HG02973 (cell line): ENCODE measurements around the gene OTUD3.
"Not testable (repeated sequence)": the region's sequence is repeated elsewhere in the genome, so short reads cannot be mapped to it uniquely, and the experiment has no call there.

ENCODE experiments used
- ATAC-seq: cut with Tn5 transposase; IDR thresholded peaks from one replicate; pipeline ENCODE4 v1.9.1; 2021; ENCODE audit warnings: moderate library complexity; ENCODE audit not compliant: unreplicated experiment

The OTUD3 gene

DNA sequence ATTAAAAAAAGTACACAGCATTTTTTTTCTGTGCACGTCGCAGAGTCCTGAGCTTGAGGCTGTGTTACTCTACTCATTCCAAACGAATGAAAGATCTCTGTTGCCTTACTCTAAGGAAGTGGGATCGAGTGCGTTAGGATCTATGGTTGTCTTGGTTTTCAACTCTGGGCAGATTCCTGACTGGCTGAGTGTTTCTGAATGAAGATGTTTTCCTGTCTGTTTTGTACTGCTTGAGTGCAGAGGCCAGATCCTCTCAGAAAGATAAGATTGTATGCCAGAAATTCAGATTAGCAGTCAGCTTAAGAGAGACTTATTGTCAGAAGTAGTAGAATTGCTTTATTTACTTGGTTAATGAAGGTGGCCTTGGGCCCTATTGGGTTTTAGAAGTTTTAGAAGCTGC is 27.2 kb downstream of the OTUD3 start:
- ATAC-seq = no peak

DNA sequence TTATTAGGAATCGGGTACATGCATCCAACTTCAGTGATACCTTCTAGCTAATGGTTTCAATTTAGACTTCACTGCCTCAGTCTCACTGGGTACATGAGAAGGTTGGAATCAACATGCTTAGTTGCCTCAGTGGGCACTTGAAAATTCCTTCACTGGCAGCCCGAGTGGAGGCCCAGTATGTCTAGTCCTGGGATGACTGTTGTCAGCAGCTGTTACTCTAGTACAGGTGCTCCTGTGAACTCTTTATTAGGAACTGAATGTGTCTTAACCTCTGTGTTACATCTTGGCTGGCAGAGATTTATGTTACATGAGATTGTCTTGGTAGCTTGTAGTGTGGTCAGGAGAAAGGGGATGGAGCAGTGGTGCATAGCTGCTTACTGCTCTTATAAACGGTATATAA is 27.8 kb downstream of the OTUD3 start:
- no peak for ATAC-seq

DNA sequence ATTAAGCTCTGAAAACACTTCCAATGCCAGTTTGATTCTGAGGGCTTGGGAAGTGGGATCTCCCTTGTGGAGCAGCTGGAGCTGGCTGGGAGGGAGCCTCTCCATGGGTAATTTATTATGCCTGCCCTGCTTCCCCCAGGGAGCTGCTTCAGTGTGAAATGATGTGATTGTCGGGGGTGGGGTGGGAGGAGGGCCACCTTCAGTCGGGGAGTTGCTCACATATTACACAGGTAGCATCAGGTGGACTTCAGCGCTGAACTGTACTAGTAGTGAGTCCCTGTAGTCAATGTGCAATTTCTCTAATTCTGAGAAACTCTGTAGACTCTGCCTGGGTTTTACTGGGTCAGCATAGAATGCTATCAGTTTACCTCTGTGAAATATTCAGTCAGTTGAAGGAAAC is 28.5 kb downstream of the OTUD3 start:
- ATAC-seq = no peak

DNA sequence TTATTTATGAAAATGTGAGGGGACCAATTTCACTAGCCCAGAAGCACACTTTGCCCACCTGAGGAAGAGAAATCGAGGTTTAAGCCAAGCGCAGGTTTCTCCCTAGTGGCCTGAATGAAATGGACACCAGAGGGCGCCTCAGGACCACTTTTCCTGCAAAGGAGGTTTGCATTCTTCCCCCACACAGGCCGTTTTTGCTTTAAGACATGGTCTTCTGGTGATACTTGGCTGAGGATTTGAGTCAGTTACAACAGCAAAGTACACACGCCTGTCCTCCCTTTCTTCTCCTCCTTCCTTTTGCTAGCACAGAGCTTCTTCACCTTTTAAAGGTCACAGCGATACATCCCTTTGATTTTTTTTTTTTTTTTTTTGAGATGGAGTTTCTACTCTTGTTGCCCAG is 35.9 kb downstream of the OTUD3 start:
- ATAC-seq = no peak

DNA sequence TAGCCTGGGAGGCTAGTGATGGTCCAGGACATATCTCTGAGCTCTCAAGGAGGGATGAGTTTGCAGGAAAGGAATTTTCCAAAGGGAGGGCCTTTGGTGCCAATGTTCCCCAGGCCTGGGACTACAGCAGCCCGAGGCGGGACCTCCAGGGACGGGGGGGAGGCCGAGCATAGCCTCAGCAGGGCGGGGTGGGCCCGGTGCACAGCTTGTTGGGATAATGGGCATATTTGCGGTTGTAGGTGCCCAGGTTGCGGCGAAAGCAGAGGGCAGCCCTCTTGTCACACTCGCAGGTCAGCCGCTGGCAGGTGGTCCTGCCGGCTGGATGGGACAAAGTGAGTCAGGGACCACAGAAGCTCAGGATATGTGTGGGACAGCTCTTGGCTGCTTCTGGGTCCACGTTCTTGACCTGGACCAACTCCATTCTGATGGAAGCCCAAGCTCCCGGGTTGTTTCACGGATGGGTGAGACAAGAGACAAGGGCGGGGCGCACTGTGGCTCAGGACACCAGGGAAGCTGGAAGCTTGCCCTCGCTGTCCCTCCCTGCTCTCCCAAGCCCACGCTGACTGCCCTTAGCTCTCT is 38.0 kb downstream of the OTUD3 start:
- ATAC-seq = no peak

DNA sequence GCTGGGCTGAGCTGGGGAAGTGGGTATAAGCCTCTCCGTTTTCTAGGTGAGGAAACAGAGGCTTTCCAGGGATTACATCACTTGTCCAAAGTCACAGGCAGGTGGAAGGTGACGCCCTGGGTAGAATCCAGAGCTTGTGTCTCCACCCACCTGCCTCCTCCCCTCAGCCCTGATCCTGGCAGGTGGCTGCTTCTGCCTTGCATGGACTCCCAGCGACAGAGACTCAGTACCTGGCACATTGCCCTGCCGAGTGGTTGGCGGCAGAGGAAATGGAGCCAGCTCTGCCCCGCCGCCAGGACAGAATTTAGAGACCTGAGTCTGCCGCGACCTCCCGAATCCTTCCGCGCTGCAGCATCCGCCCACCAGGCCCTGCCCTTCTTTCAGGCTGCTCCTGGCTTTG is 39.1 kb downstream of the OTUD3 start:
- no peak for ATAC-seq

DNA sequence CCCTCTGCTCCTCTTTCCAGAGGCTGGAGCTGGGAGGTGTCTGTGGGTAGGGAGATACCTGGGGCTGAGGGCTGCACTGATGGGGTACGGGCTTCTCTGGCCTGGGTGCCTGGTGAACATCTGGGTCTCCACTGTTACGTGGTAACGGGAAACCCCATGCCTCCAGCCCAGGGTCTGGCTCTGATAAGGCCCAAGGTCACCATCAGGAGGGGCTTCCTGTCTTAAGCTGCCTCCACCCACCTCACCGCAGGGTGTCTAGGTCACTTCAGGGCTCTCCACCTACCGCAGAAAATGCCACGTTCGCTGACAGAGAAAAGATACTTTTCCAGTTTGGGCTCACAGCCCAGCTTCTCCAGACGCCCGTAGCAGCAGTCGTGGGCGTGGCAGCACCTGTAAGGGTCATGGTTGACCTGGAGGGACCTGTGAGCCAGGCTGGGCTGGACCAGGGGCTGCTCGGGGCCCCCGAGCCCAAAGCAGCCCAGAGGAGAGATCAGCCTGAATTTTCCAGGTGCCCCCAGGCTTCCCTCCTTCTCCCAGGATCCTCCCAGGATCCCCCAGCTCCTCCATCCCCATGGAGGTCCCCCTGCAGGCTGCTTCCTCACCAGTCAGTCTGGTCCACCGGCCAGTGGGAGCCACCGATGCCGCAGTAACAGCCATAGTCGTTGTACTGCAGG is 40.0 kb downstream of the OTUD3 start:
- ATAC-seq = no peak

DNA sequence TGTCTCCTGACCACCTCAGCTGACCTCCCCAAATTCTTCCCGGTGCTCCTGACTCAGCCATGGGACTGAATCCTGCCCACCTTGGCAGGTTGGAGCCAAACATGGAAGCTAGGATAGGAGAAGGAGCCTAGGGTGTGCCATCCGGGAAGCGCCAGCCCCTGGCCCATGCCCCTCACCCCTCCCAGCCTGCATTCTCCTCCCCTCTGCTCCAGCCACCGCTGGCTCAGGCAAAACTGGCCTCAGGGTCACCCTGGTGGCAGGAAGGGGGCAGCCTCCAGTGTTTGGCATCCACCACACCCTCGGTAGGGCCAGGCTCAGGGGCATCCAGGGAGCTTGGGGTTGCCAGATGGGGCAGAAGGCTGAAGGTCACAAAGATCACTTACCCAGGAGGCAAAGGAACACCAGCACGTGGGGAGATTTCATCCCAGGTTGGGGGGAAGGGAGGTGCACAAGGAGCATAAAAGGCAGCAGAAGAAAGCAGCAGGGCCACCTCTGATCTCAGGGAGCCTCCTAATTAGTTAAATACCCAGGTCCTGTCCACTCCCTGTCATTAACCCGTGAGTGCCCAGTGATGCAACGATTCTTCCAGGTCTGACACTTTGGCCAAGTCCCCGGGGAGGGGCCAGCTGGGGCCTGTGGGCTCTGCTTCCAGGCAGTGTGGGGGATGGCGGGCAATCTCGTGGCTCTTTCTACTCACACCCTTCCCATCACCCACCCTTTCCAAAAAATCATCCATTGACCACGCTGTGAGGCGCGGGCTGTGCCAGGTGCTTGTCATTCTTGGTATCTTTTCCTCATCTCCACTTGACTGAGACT is 41.1 kb downstream of the OTUD3 start, which contains the start of gene PLA2G2E:
TSS of gene PLA2G2E (minus strand) at position 481 of the 816 bp plus-strand sequence. CDS start at position 423, 58 bp downstream.
- ATAC-seq = no peak

DNA sequence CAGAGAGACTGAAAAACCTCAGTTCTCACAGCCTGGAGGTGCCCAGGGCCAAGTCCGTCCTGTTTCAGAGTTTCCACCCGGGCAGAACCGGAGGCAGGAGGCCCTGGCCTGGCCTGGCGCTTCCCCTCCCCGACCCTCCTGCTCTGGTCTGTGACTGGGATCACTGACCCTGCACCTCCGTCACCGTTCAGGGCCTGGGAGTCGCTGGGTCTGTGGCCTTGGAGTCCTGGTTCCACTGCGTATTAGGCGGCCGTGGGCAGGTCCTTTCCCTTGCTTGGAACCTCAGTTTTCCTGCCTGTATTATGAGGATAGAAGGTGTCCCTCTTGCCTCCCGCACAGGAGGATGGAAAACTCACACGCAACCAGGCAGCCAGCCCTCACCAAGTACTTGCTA is 41.8 kb downstream of the OTUD3 start:
- ATAC-seq = no peak

DNA sequence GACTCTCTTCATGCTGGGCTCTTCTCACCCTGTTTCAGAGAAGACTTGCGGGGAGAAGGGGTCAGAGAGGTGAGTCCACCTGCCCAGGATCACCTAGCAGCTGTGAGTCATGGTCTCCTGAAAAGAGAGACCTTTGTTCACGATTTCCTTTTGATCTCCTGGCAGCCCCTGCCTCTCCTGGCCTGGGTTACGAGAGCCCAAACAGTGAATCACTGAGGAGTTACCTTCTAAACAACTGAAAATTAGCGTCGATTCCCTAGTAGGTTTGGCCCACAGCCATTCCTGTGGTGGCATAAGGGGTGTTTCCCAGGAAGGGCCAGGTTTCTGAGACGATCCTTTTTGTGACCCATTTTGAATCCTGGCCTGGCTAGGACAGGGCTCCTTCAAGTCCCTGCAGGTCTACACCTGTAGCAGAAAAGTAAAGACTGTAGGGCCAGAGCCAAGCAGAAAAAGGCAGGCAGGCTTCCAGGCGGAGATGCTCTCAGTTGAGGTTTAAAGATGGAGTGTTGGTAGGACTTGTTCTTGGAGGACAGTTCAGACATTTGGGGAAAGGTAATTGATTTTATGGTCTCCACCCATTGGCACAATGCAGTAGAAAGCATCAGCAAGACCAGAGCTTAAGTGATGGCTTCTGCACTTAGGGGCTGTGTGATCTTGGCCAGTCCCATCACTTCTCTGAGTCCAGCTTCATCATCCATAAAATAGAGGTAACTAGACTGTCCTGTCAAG is 43.3 kb downstream of the OTUD3 start:
- no peak for ATAC-seq

DNA sequence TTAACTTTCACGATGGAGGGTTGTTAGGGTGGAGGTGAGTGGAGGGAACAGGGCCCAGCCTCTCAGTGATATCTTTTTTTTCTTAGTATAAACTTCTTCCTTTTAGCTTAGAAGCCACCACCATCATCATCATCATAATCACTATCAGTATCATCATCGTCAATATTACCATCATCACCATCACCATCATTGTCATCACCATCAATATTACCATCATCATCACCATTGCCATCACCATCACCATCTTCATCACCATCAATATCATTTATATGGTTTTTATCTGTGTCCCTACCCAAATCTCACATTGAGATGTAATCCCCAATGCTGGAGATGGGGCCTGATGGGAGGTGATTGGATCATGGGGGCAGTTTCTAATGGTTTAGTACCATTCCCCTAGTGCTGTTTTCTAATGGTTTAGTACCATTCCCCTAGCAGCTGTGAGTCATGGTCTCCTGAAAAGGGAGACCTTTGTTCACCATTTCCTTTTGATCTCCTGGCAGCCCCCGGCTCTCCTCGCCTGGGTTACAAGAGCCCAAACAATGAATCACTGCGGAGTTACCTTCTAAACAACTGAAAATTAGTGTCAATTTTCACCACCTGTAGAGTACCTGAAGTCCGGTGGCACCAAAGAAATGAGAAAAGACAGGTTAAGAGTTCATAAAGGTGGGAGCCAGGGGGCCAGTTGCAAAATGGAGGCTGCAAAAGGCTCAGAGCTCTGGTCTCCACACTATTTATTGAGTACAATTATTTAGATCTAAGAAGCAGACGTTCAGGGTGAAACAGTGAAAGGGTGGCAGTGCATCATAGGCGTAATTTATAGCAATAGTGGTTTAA is 44.3 kb downstream of the OTUD3 start:
- ATAC-seq = no peak

DNA sequence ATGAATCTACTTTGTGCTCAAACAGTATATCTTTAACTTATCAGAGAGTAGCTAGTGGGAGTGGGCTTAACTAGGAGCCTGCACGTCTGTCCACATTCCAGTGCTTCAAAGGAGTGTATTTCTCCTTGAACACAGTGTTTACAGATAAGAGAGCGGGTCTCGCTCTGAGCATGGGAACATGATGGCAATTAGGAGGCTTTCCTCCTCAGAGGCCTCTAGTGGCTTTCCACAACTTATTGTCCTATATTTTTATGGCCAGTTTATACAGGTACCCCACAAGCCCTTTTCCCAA is 44.9 kb downstream of the OTUD3 start:
- not testable (repeated sequence) for ATAC-seq

DNA sequence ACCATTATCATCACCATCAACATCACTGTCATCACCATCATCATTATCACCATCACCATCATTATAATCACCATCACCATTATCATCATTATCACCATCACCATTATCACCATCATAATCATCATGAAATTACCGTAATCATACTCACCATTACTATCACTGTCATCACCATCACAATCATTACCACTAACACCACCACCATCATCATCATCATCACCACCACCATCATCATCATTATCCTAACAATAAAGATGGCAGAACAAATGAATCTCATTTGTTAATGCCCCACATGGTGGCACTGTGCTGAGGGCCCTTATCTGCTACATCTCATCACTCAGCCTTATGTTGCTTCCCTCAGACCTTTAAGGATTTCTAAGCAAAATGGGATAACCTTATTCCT is 50.7 kb downstream of the OTUD3 start:
- no peak for ATAC-seq

DNA sequence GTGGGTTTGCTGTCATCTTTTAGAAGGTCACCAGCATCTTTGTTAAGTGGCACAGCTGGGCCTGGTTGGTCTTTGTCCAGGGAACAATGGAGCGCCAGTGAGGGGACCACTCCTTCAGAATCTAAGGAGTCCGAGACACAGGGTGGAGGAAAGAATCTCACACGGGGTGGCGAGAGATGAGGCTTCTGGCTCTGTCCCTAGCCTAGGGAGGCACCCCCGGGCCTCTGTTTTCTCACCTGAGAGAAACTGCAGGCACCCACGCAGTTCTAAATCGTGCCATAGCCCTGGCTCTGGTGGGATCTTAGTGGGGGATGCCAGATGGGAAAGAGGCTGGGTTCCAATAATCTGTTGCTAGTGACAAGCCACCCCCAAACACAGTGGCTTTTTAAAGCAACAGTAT is 52.1 kb downstream of the OTUD3 start:
- no peak for ATAC-seq

DNA sequence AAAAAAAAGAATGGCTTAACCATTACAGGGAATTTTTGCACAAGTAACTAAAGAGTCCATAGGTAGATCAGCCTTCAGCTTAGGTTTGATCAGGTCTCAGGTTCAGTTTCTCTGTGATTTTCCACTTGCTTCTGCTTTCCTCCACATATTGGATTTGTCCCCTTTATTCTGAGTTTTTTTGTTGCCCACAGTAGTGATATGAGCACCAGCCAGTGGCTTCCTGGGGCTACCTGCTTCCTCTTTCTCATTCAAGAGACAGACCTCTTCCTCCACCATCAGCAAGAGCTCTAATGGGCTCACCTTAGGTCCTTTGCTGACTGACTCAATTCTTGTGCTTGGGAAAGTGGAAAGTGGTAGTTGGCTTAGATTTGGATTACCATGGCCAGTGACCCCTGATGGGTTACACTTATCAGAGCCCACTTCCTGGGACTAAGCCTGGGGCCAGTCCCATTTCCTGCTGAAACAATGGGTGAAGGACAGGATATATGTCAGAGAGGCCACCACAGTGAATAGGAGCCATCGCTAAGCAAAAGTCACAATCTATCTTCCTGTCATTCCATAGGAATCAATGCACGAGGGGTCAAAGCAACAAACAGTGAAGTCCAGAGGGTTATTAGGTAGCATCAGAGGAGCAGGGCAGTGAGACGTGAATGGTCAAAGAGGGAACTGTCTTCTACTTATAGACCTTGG is 54.0 kb downstream of the OTUD3 start:
- ATAC-seq = no peak

DNA sequence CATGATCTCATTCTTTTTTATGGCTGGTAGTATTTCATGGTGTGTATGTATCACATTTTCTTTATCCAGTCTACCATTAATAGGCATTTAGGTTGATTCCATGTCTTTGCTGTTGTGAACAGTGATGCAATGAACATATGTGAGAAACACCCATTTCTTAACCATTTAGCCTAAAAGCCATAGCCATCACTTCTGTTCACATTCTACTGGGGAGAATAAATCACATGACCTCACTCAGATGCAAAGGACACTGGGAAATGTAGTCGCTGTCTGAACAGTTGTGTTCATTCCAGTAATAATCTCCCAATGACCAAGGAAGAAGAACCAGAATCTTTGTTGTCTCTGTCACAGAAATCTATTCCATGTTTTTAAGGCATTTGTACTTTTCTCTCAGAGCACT is 56.3 kb downstream of the OTUD3 start:
- ATAC-seq = no peak

DNA sequence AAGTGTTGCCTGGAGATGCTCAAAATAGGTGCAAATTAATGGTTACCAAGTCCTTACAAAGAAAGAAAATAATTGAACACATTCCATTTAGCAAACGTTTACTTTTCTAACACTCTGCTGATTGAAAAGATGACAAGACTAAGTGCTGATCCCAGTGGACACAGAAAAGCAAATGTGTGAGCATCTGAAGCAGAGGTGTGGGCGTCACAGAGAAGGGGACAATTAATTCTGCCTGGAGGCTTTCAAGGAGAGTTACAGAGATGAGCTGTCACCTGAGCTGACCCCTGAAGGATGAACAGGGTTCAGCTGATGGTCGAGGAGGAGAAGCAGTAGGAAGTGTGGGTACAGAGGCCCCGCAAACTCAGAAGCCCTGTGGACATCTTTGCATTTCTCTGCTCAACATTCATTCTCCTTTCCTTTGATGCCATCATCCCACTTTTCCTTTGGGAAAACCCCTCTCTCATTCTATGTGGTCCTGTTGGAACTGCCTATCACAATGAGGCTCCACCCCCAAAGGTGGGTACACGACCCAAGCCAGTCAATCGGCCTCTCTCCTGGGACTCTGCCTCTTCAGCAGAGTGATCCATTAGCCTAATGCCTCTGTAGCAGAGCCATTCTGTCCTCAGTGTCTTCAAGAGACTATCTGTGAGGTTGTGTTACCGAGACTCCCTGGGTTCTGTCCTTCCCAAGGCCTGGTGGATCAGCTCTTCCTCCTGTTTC is 58.5 kb downstream of the OTUD3 start:
- no peak for ATAC-seq

DNA sequence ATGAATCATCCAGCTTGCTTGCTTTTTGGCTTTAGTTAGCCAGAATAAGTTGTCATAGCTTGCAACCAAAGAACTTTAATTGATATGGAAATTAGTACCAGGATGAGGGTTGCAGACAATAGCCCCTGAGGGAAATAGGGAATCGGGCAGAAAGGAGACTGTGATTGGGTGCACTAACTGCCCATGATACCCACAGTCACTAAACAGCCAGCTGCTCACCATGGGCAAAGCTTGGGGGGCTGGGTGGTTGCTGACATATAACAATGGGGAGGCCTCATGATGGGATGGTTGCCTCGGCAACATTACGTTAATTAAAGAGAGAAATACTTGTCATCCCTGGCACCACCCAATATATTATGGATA is 59.0 kb downstream of the OTUD3 start:
- no peak for ATAC-seq

DNA sequence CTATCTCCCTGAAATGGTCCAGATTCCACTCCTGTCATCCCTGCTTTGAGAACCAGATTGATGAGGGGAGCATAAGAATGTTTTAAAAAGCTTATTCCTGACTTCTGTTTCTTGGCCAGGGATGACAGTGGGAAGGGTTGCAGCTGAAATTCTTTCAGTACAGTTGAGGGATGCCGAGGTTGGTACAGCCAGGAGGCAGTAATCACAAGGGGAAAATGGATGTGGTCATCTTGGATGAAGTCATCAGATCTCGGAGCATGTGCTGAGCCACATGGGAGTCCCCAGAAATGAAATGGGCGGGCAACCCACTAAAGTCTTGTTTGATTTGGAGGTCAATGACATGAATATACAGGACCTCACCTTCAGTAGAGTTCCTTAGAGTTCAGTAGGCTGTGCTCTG is 59.9 kb downstream of the OTUD3 start:
- ATAC-seq = no peak

DNA sequence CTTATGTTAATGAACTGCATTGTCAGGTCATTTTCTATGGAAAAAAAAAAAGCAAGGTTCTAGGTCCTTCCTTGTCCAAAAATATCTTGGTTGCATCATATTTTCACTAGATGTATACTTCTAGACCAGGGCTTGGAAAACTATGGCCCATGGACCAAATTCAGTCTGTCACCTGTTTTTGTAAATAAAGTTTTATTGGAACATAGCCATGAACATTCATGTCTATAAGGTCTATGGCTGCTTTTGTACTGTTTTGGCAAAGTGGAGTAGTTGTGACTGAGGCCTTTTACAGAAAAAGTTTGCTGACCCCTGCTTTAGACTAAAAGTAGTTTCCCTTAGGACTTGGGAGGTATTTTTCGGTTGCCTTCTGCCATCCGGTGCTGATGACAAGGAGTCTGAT is 60.5 kb downstream of the OTUD3 start:
- no peak for ATAC-seq
